Esophagus muscularis mucosa (tissue), 4 donors: ENCODE data around the gene TMED3.

Experiments used
- CTCF ChIP-seq, 3 experiments: fragments of 200-600 bp in 2 of 3; fragments of 450-650 bp in 1 of 3; sonication (generic) in 2 of 3; IDR thresholded peaks; one replicate each; pipeline ENCODE4 v1.5.1; 2017 to 2019; ENCODE audit warnings: antibody characterized with exemption in 3 of 3, mild to moderate bottlenecking in 2 of 3, moderate library complexity in 1 of 3
- EP300 ChIP-seq: sonication (generic); formaldehyde crosslinking; IDR thresholded peaks from one replicate; pipeline ENCODE4 v1.6.1; 2017; ENCODE audit warnings: antibody characterized with exemption
- POLR2A ChIP-seq: fragments of 450-650 bp; IDR thresholded peaks from one replicate; pipeline ENCODE4 v1.6.1; 2017; ENCODE audit warnings: antibody characterized with exemption, moderate library complexity, mild to moderate bottlenecking, low read depth
- POLR2AphosphoS5 ChIP-seq, 2 donors: sonication (generic); formaldehyde crosslinking; IDR thresholded peaks; one replicate each; pipeline ENCODE4 v1.6.1; 2017; ENCODE audit warnings: antibody characterized with exemption in 2 of 2

- TF ChIP-seq CTCF (IDR thresholded peaks at IDR 0.05) (no peak), POLR2A (no peak), POLR2AphosphoS5 (IDR thresholded peaks at IDR 0.05) (no peak), EP300 (no peak)
Observed at GRCh38 chr15:79308874-79309273, 2.0 kb upstream of the TMED3 start.
